SK-N-SH (cell line): ENCODE results near the gene RIMKLA. TPM values are rescaled to one million over a fixed set of nuclear protein-coding genes. Genes with fewer than 3 reads are reported as not detected.
A peak's percentile ranks its signal among the peaks of the same experiment; 100 is the strongest.

Experiments used
- CTCF ChIA-PET: fragments of 300-600, 350-600 bp; formaldehyde crosslinking; extraction: SDS; loops from one replicate; lab custom pipeline; 2021; lab: Yijun Ruan, JAX
- POLR2A ChIA-PET: fragments of 350-600 bp; sonication (Branson Sonifier 250); formaldehyde crosslinking; extraction: SDS; loops from one replicate; lab custom pipeline; 2020; ENCODE audit warnings: antibody characterized with exemption, inconsistent platforms; lab: Yijun Ruan, JAX
- DNase-seq: peaks from one replicate; pipeline ENCODE4 v3.0.0; 2012
- H2AFZ ChIP-seq: fragments of 200-600 bp; sonication (generic); 2 replicates; pipeline ENCODE4 v1.8.1; 2016; ENCODE audit warnings: antibody characterized with exemption, mild to moderate bottlenecking, low read depth
- H3F3A ChIP-seq: fragments of 200-600 bp; sonication (generic); replicated peaks from 2 replicates; pipeline ENCODE3; 2016; ENCODE audit warnings: antibody characterized with exemption, mild to moderate bottlenecking; ENCODE audit not compliant: insufficient read depth
- H3K27ac ChIP-seq, 2 experiments: fragments of 200-500 bp in 1 of 2; fragments of 200-600 bp in 1 of 2; sonication (Bioruptor generic) in 1 of 2; sonication (generic), shearing (Covaris generic) in 1 of 2; 2 replicates each; pipeline versions ENCODE4 v1.5.1 to v1.6.1; 2014 to 2016; ENCODE audit warnings: low read depth in 2 of 2, inconsistent platforms in 1 of 2, low read length in 1 of 2, mild to moderate bottlenecking in 1 of 2, mixed read lengths in 1 of 2
- H3K27me3 ChIP-seq: fragments of 200-600 bp; sonication (generic), shearing (Covaris generic); 2 replicates; pipeline ENCODE4 v1.6.1; 2016; ENCODE audit warnings: mixed run types; ENCODE audit not compliant: insufficient read depth
- H3K36me3 ChIP-seq, 2 experiments: fragments of 200-500 bp in 1 of 2; fragments of 200-600 bp in 1 of 2; sonication (Bioruptor generic) in 1 of 2; sonication (generic) in 1 of 2; replicated peaks in 1 of 2; 2 replicates each; pipeline versions ENCODE3 to v1.5.1; 2014 to 2016; ENCODE audit warnings: low read length in 1 of 2, mild to moderate bottlenecking in 1 of 2; ENCODE audit not compliant: insufficient read depth in 2 of 2, control insufficient read depth in 1 of 2
- H3K4me1 ChIP-seq, 2 experiments: fragments of 200-500 bp in 1 of 2; fragments of 200-600 bp in 1 of 2; sonication (Bioruptor generic) in 1 of 2; sonication (generic), shearing (Covaris generic) in 1 of 2; 2 replicates each; pipeline versions ENCODE4 v1.5.1 to v1.6.1; 2014 to 2016; ENCODE audit warnings: low read depth in 1 of 2, low read length in 1 of 2, mixed run types in 1 of 2; ENCODE audit not compliant: insufficient read depth in 2 of 2, control insufficient read depth in 1 of 2
- H3K4me2 ChIP-seq: fragments of 200-600 bp; sonication (generic), shearing (Covaris generic); 2 replicates; pipeline ENCODE4 v1.6.1; 2017; ENCODE audit warnings: mixed run types
- H3K4me3 ChIP-seq, 2 experiments: fragments of 200-500 bp in 1 of 2; fragments of 200-600 bp in 1 of 2; sonication (Bioruptor generic) in 1 of 2; sonication (generic), shearing (Covaris generic) in 1 of 2; 2 replicates each; pipeline versions ENCODE4 v1.5.1 to v1.8.1; 2014 to 2016; ENCODE audit warnings: low read depth in 2 of 2, inconsistent platforms in 1 of 2, low read length in 1 of 2, mild to moderate bottlenecking in 1 of 2, mixed read lengths in 1 of 2, moderate library complexity in 1 of 2
- H3K79me2 ChIP-seq: fragments of 200-600 bp; sonication (generic); 2 replicates; pipeline ENCODE4 v1.8.1; 2017; ENCODE audit warnings: mild to moderate bottlenecking; ENCODE audit not compliant: insufficient read depth
- H3K9ac ChIP-seq: fragments of 200-600 bp; sonication (generic); 2 replicates; pipeline ENCODE4 v1.6.1; 2017; ENCODE audit warnings: mixed run types
- H3K9me2 ChIP-seq: fragments of 200-600 bp; sonication (generic); 2 replicates; pipeline ENCODE4 v1.6.1; 2017; ENCODE audit warnings: mixed run types
- H3K9me3 ChIP-seq: fragments of 200-600 bp; sonication (generic); 2 replicates; pipeline ENCODE4 v1.6.1; 2017; ENCODE audit warnings: mixed run types, mild to moderate bottlenecking, moderate library complexity
- H4K20me1 ChIP-seq: fragments of 200-600 bp; sonication (generic); 2 replicates; pipeline ENCODE4 v1.6.1; 2017; ENCODE audit warnings: mild to moderate bottlenecking, mixed run types; ENCODE audit not compliant: insufficient read depth
- CHD2 ChIP-seq: fragments of 150-350 bp; IDR thresholded peaks from 2 replicates; pipeline ENCODE4 v1.6.1; 2018; ENCODE audit warnings: low read length; ENCODE audit not compliant: partially characterized antibody
- ELF1 ChIP-seq: IDR thresholded peaks from 2 replicates; pipeline ENCODE4 v1.4.0; 2012
- EP300 ChIP-seq, 2 experiments: IDR thresholded peaks; 2 replicates each; pipeline versions ENCODE4 v1.4.0 to v1.6.1; 2012; ENCODE audit warnings: borderline replicate concordance in 1 of 2, low read depth in 1 of 2, low read length in 1 of 2
- EZH2phosphoT487 ChIP-seq: fragments of 200-600 bp; sonication (generic); IDR thresholded peaks from 2 replicates; pipeline ENCODE4 v1.6.1; 2017; ENCODE audit warnings: low read depth, mixed run types, mild to moderate bottlenecking, antibody characterized with exemption, moderate library complexity, borderline replicate concordance
- FOSL2 ChIP-seq: IDR thresholded peaks from 2 replicates; pipeline ENCODE4 v1.4.0; 2012; ENCODE audit warnings: low read depth, mild to moderate bottlenecking, moderate library complexity, borderline replicate concordance
- GABPA ChIP-seq: IDR thresholded peaks from 2 replicates; pipeline ENCODE4 v1.4.0; 2012; ENCODE audit warnings: low read depth, mild to moderate bottlenecking
- IRF3 ChIP-seq: fragments of 150-350 bp; IDR thresholded peaks from 2 replicates; pipeline ENCODE4 v1.6.1; 2016; ENCODE audit warnings: mild to moderate bottlenecking, low read depth, low read length
- MAX ChIP-seq: IDR thresholded peaks from 2 replicates; pipeline ENCODE4 v1.4.0; 2012; ENCODE audit warnings: low read depth
- POLR2AphosphoS5 ChIP-seq: IDR thresholded peaks from 2 replicates; pipeline ENCODE4 v1.6.1; 2012; ENCODE audit warnings: low read depth, low read length
- RCOR1 ChIP-seq: fragments of 150-350 bp; IDR thresholded peaks from 2 replicates; pipeline ENCODE4 v1.6.1; 2017; ENCODE audit warnings: antibody characterized with exemption, low read length
- REST ChIP-seq: IDR thresholded peaks from 2 replicates; pipeline ENCODE4 v1.6.1; 2012; ENCODE audit warnings: mild to moderate bottlenecking, low read depth, low read length, moderate library complexity
- RFX5 ChIP-seq: IDR thresholded peaks from 2 replicates; pipeline ENCODE4 v1.6.1; 2012; ENCODE audit warnings: mild to moderate bottlenecking, improper control_type of control experiment, low read length
- SIN3A ChIP-seq: IDR thresholded peaks from 2 replicates; pipeline ENCODE4 v1.6.1; 2012; ENCODE audit warnings: low read depth, mild to moderate bottlenecking, low read length, moderate library complexity, borderline replicate concordance
- SMC3 ChIP-seq: IDR thresholded peaks from 2 replicates; pipeline ENCODE4 v1.6.1; 2012; ENCODE audit warnings: low read depth, low read length, improper control_type of control experiment
- YY1 ChIP-seq: IDR thresholded peaks from 2 replicates; pipeline ENCODE4 v1.4.0; 2012; ENCODE audit warnings: low read depth, mild to moderate bottlenecking
- WGBS: methylation state at CpG from one replicate; pipeline ENCODE4 v1.1.6; 2017; ENCODE audit warnings: low lambda C conversion rate; 5-methylcytosine and 5-hydroxymethylcytosine counted together
- polyA plus RNA-seq, 3 experiments: library from polyadenylated mRNA; depleted of rRNA; stranded (reverse); fragments of >200 nt; gene quantifications; 2 replicates each; pipeline ENCODE4 v1.2.3, GENCODE V29; 2012
- TF ChIP-seq, protein P1 (sequence below): IDR thresholded peaks from 2 replicates; pipeline ENCODE4 v1.4.0; 2012; ENCODE audit warnings: low read depth, borderline replicate concordance
- TF ChIP-seq, protein P2 (sequence below): fragments of 150-350 bp; IDR thresholded peaks from 2 replicates; pipeline ENCODE4 v1.6.1; 2017; ENCODE audit warnings: antibody characterized with exemption, low read length, low read depth, borderline replicate concordance

Gene RIMKLA
- polyA plus RNA-seq, 1 of the 3 experiments (the other 2 are of a cell fraction) = 0.08 TPM

DNA sequence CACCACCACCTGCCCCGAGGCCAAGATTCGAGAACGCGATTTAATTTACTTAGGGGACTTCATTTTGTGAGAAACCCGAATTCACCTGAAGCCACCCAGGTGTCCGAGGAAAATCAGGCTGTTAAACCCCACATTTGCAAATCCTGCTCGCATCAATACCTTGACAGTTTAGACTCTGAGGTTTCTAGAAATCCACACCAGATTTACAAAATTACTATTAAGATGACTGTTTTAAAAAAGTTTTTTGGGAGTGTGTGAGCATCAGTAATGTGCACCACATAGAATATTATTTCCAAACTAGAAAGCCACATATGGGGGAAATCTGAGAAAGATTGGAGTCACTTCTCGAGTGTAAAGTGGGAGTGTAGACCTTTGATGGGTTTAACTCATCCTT, 685 bp downstream of the RIMKLA start:
- TF ChIP-seq, protein P1, sequence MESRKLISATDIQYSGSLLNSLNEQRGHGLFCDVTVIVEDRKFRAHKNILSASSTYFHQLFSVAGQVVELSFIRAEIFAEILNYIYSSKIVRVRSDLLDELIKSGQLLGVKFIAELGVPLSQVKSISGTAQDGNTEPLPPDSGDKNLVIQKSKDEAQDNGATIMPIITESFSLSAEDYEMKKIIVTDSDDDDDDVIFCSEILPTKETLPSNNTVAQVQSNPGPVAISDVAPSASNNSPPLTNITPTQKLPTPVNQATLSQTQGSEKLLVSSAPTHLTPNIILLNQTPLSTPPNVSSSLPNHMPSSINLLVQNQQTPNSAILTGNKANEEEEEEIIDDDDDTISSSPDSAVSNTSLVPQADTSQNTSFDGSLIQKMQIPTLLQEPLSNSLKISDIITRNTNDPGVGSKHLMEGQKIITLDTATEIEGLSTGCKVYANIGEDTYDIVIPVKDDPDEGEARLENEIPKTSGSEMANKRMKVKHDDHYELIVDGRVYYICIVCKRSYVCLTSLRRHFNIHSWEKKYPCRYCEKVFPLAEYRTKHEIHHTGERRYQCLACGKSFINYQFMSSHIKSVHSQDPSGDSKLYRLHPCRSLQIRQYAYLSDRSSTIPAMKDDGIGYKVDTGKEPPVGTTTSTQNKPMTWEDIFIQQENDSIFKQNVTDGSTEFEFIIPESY = no peak
- TF ChIP-seq GABPA (no peak), POLR2AphosphoS5 (no peak), REST (no peak), EZH2phosphoT487 (no peak), YY1 (no peak), SIN3A (no peak), RCOR1 (no peak), ELF1 (no peak), FOSL2 (no peak), EP300 (IDR thresholded peaks at IDR 0.05; ENCODE audit: borderline replicate concordance in 1 of 2, low read depth in 1 of 2, low read length in 1 of 2) (no peak), CHD2 (no peak), MAX (no peak), IRF3 (no peak), RFX5 (no peak), SMC3 (no peak)
- TF ChIP-seq, protein P2, sequence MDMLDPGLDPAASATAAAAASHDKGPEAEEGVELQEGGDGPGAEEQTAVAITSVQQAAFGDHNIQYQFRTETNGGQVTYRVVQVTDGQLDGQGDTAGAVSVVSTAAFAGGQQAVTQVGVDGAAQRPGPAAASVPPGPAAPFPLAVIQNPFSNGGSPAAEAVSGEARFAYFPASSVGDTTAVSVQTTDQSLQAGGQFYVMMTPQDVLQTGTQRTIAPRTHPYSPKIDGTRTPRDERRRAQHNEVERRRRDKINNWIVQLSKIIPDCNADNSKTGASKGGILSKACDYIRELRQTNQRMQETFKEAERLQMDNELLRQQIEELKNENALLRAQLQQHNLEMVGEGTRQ = no peak
- Histone ChIP-seq H3K4me3 (peak overlapping the region; percentile 52 to 67; a peak in 3 of 4 replicates), H3K36me3 (no peaks in the 10 kb centered on the region), H3K27me3 (peaks cover 10% of the 10 kb centered on the region; the same call in 1 of the 2 replicates), H3K9ac (no peak overlapping the region), H3K27ac (peak overlapping the region in 1 of 2 experiments; percentile 81; a peak in 1 of 4 replicates), H3K4me2 (peak overlapping the region; percentile 84), H3K4me1 (peaks cover 0 to 9% of the 10 kb centered on the region in 2 experiments; a peak in 2 of 4 replicates), H3F3A (no peaks in the 10 kb centered on the region), H4K20me1 (no peaks in the 10 kb centered on the region), H3K79me2 (no peaks in the 10 kb centered on the region), H2AFZ (no peak overlapping the region), H3K9me3 (no peaks in the 10 kb centered on the region), H3K9me2 (no peaks in the 10 kb centered on the region)
- CTCF ChIA-PET = interaction anchor here (0.7 kb wide), 1 partner anchor 37 kb away, joined by 3 read pairs; no protein-coding TSS in a partner anchor
- 10% methylated on average over 8 of the region's 8 CpGs for WGBS
- DNase-seq = no peak
- POLR2A ChIA-PET = interaction anchor here (0.7 kb wide), 1 partner anchor 81 kb away, joined by 4 read pairs; the partner anchor contains the start of gene CCDC30
